ENCODE results near the gene BCAS3.
"Not testable (repeated sequence)": the region's sequence is repeated elsewhere in the genome, so short reads cannot be mapped to it uniquely, and the experiment has no call there.

BCAS3 gene

DNA sequence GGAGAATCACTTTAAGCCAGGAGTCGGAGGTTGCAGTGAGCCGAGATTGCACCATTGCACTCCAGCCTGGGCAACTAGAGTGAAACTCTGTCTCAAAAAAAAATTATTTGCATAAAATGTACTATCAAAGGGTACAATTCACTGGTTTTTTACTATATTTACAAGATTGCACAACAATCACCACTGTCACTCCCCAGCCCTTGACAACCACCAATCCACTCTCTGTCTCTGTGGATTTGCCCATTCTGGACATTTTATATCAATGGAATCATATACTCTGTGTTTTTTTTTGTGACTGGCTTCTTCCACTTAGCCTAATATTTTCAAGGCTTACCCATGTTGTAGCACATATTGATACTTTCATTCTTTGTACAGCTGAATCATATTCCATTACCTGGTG is 740.8 kb downstream of the BCAS3 start:
- DNase-seq: peak; percentile 71

DNA sequence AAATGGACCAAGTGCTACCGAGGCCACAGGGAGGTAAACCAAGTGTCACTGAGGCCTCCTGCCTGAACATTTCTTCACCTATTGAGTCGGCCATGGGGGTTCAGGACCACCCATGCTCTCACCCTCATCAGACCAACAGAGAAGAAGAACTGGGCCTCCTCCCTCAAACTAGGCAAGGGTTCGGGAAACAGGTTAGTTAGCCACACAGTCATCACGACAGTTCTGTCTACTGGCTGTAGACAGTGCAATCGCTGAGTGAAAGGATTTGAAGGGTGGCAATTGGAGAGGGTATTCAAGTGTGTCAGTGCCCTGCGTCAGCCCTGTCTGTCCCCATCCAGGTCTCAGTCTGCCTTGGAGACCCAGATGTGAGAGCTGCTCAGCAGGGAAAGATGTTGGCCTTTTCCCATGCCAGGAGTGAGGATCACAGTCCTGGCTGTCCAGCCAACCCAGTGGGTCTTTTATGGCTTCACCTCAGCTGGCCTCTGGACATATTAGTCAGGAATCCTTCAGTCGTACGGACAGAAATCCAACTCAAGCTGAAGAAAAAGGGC is 741.9 kb downstream of the BCAS3 start:
- DNase-seq: no peak

DNA sequence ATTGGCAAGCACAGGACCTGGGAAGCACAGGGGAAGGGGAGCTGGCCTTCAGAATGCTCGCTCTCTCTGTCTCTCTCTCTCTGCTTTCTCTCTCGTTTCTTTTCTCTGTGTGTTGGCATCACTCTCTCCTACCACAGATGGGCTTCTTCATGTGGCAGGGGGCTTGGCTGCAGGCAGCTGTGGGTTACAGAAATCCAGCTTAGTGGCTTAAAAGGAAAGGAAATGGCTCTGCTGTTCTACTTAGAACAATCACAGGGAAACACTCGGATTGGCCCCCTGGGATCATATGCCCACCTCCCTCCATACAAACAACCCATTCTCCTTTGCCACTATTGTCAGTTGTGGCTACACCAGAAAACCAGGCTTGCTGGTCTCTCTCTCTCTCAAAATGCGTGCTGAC is 742.4 kb downstream of the BCAS3 start:
- no peak for DNase-seq

DNA sequence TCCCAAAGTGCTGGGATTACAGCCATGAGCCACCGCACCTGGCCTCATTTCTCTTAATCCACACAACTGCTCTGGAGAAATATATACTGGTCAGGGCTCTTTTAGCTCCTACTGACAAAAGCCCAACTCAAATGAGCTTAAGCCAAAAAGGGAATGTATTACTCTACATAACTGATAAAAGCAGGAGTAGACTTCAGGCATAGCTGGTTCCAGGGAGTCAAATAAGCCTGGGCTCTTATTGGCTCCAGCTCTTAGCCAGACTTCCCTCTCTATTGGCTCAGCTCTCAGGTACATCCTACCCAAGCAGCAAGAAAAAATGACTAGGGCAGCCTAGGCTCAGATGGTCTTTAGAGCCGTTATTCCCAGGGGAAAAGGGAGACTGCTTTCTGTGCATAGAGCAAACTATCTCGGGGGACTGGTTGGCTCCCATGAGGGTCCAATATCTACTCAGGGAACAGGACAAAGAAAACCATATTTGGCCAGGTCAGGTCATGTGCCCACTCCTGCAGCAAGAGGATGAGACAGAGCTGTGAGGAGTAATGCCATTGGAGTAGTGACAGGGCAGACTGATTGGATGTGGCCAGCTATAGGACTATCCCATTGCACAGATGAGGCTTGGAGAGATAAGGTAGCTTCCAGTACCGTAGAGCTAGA is 743.2 kb downstream of the BCAS3 start:
- DNase-seq: no peak

DNA sequence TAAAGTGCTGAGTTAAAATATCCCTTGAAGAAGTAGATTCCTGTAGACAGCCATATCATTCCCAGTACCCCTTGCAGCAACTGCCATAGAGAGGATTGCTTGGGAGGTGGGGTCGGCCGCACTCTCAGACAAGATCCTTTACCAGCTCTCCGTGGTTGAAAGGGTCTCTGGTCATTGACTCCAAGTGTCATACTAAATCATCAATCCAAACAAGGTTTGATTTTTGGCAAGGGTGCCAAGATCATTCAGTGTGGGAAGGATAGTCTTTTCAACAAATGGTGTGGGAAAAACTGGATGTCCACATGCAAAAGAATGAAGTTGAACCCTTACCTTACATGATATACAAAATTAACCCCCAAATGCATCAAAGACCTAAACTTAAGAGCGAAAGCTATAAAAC is 743.8 kb downstream of the BCAS3 start:
- no peak for DNase-seq

DNA sequence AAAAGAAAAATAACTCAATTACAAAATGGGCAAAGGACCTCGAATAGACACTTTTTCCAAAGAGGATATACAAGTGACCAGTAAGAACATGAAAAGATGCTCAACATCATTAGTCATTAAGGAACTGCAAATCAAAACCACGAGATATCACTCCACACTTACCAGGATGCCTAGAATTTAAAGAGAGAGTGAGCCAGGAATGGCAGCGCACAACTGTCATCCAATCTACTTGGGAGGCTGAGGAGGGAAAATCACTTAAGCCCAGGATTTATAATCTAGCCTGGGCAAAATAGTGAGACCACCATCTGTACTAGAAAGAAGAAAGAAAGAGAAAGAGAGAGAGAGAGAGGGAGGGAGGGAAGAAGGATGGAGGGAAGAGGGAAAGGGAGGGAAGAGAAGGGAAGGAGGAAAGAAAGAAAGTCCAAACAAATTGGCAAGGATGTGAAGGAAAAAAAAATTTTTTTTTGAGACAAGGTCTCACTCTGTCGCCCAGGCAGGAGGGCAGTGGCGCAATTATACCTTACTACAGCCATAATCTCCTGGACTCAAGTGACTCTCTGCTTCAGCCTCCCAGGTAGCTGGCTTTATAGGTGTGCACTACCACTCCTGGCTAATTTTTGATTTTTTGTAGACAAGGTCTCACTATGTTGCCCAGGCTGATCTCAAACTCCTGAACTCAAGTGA is 744.6 kb downstream of the BCAS3 start:
- no peak for DNase-seq

DNA sequence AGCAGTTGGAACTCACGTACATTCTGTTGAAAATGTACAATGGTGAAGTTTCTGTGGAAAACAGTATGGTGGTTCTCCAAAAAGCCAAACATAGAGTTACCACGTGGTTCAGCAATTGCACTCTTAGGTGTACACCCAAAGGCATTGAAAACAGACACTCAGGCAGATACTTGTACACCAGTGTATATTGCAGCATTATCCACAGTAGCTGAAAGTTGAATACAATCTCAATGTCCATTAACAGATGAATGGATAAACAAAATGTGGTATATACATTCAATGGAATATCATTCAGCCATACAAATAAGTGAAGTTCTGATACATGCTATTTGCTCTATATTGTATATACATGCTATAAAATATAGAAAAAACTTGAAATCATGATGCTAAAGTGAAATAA is 745.2 kb downstream of the BCAS3 start:
- DNase-seq: no peak

DNA sequence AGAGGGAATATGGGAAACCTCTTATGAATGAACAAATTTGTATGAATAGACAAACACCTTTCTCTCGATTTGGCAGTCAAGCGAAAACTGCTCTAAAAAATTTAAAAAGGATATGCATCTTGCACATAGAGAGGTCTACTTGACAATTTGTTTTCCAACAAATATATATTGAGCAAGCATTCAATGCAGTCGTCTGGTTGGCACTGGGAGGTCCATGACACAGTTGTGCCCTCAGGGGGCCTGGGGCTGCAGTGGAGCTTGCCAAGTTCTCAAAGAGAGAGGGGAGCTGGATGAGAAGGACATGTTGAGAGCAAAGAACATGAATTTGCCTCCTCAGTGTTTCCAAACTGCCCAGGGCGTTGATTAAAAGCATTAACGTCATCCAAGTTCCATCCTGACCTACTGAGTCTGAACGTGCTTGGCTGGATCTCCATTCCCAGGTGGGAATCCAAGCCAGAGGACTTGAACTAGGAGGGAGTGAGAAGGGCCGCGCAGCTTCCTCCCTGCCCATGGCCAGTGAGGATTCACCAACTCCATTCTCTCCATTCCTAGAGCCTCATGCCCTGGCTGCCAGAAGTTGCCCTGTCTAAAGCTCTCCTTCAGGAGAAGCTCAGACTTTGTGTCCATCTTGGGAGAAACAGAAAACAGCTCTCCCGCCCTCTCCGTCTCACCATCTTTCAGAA is 746.5 kb downstream of the BCAS3 start:
- DNase-seq: no peak

DNA sequence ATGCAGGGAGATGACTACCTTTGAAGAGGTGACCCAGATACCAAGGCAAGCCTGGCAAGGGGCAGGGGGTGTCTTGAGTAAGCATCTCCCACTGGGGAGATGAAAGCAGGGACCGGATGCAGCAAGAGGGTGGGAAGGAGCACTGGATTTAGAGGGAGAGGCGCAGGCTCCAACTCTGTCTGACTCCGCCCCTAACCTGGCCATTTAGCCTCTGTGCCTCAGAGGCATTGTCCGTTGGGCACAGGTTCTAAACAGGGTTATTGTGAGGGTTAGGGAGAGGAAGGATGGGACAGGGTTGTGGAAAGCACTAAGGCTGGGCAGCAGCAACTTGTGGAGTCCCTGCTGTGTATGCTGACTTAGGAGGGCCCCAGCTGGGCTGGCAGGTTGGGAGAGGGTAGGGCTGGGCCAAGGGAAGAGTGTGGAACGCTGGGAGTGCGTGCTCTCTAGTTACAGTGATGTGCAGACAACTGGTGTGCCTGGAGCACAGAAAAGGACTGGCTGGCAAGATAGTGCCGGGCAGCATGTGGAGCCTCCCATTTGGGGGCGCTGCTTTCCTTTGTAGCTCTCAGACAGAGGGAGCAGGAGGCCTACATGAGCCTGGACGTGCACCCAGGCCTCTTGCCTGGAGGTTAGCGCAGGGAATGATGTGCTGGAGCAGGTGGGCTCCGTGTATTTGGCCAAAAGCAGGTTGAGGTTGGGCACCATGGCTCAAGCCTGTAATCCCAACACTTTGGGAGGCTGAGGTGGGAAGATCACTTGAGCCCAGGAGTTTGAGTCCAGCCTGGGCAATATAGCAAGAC is 748.2 kb downstream of the BCAS3 start:
- DNase-seq: no peak

DNA sequence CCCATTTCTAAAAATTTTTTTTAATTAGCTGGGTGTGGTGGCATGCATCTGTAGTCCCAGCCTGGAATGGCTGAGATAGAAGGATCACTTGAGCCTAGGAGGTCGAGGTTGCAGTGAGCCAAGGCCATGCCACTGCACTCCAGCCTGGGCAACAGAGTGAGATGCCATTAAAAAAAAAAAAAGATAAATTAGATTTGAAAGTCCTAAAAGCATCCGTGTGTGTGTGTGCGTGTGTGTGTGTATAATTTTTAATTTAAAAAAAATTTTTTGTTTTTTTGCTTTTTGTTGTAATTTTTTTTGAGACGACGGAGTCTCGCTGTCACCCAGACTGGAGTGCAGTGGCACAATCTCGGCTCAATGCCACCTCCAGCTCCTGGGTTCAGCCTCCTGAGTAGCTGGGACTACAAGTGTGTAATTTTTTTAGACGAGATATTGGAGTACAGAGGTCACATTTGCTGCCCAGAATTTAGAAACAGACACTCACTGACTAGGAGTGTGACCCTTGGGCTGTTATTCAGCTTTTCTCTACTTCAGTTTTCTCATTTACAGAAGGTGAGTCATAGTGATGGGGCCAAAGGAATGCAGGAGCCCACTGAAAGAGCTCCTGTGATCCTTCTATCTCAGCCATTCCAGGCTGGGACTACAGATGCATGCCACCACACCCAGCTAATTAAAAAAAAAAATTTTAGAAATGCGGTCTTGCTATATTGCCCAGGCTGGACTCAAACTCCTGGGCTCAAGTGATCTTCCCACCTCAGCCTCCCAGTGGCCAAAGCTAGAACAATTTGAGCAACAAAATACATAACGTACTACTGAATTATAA is 749.0 kb downstream of the BCAS3 start:
- no peak for DNase-seq

DNA sequence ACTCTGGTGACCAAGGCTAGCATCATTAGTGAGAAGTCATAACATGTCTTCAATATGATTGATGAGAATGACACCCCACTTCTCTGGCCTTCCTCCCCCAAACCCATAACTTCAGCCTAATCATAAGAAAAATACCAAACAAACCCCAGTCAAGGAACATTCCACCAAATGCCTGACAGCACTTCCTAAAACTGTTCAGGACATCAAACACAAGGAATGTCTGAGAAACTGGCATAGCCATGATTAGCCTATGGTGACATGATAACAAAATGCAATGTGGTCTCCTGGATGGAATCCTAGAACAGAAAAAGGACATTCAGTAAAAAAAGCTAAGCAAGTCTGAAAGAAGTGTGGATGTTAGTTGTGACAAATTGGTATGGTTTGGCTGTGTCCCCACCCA is 749.9 kb downstream of the BCAS3 start:
- DNase-seq: no peak

DNA sequence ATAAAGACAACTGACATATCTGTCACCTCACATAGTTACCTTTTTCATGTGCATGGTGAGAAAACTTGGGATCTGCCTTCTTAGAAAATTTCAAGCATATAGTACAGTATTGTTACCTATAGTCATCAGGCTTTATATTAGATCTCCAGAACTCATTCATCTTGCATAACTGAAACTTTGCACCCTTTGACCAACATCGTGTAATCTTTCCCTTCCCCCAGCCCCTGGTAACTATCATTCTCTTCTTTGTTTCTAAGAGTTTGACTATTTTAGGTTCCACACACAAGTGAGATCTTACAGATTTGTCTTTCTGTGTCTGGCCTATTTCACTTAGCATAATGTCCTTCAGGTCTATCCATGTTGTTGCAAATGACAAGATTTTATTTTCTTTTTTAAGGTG is 751.6 kb downstream of the BCAS3 start:
- no peak for DNase-seq

DNA sequence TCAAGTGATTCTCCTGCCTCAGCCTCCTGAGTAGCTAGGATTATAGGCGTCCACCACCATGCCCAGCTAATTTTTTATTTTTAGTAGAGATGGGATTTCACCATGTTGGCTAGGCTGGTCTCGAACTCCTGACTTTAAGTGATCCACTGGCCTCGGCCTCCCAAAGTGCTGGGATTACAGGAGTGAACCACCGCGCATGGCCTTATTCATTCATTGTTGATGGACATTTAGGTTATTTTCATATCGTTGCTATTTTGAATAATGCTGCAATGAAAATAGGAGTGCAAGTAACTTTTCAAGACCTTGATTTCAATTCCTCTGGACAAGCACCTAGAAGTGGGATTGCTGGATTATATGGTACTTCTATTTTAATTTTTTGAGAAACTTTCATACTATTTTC is 752.2 kb downstream of the BCAS3 start:
- DNase-seq: not testable (repeated sequence)

DNA sequence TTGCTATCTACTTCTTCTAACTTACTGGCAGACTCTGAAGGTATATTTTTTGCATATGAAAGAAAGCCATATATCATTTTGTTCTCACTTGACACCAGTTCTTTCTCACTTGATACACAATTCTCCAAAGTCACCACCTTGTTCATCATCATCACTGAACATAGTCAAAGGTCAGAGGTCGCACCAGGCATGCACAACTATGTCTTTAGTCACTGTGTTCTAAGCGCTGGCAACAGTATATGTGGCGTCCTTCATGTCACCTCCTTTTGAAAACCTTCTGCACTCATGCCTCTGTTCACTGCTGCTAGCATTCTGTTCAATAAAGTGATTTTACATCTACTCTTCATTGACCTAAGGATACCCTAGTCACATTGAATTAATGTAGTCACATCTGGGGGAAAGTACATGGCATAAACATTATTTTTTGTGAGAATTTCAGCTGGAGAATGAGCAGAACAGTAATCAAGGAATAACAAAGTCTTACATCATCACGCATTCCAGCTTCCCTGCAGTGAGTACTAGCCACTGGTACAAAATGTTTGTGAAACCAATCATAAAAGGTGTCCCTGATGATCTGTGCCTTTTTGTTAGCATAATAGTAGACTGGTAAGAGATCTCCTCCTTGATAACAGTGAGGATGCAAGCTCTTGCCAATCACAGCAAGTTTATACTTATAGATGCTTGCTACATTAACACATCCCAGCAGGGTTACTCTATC is 754.1 kb downstream of the BCAS3 start:
- no peak for DNase-seq

DNA sequence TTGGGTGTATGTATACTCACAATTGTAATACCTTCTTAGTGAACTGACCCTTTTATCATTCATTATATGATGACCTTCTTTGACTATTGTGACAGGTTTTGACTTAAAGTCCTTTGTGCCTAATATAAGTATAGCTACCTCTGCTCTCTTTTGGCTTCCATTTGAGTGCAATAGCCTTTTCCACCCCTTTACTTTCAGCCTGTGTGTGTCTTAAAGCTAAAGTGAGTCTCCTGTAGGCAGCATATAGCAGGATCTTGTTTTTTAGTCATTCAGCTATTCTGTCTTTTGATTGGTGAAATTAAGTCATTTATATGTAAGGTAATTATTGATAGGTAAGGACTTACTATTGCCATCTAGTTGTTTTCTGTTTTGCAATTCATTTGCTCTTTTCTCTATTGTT is 758.6 kb downstream of the BCAS3 start:
- no peak for DNase-seq

DNA sequence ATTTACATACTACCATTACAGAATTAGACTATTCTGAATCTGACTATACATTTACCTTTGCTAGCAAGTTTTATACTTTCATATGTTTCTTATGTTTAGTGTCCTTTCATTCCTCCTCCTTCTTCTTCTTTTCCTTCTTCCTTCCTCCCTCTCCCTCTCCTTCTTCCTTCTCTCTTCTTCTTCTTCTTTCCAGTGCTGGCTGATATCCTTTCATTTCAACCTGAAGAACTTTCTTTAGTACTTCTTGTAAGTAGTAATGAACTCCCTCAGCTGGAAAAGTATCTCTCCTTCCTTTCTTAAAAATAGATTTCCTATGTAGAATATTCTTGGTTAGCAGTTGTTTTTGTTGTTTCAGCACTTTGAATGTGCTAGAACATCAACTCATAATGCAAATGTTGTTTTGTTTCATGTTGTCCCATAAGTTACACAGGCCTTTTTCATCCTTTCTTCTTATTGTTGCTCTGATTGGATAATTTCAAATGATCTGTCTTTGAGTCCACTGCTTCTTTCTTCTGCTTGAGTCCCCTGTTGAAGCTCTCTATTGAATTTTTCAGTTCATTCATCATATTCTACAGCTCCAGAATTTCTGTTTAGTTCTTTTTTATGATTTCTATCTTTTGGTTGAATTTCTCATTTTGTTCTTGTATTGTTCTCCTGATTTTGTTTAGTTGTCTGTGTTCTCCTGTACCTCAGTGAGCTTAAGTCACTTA is 759.5 kb downstream of the BCAS3 start:
- no peak for DNase-seq

DNA sequence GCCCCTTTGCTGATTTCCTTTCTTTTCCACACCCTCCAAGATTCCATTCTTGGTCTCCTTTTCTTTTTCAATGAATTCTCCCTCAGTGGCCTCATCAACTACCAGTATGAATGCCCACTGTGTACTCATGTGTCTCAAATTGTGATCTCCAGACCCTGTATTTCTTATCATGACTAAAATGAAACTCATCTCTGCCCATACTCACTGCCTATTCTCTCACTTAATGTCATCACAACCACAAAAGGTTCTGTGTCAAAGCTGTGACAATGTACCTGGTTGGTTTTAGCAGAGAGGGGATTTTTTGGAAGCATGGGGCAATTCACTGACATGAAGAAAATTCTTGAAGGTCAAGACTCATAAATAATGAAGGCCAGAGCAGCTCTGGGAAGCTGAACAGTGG is 763.0 kb downstream of the BCAS3 start:
- DNase-seq: no peak

DNA sequence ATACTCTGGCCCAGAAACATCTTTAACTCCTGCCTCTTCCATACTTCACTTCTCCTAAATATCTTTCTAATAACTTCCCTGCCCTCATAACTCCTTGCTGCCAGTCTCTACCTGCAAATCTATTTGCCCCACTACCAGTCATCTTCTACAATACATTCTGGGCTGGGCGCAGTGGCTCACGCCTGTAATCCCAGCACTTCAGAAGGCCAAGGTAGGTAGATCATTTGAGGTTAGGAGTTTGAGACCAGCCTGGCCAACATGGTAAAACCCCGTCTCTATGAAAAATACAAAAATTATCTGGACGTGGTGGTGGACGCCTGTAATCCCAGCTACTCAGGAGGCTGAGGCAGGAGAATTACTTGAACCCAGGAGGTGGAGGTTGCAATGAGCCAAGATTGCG is 763.9 kb downstream of the BCAS3 start:
- DNase-seq: not testable (repeated sequence)

DNA sequence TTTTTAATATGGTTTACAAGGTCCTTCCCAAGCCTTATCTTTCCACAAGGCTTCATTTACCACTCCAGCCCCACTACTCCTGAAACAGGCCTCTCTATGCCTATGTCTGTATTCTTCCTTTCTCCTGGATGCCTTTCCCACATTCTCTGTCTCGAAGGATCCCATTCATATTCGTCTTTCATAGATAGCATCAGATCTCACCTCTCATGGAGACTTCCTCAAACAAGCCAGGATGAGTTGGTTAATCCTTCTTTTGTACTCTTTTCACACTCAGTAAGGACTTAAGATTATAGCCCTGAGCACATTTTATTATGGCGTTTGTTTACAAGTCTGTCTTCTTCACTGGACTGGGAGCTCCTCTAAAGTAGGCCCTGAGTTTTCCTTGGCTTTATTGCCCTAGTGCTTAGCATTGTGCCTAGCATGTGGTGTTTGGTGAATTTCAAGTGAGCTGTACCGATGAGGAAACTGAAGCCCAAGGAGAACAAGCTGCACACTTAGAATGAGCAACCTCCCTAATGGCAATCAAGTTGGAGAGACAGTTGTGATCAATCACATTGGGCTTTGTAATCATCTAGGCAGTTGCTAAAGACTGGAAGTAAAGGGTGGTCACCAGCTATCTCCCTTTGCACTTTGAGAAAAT is 764.6 kb downstream of the BCAS3 start:
- DNase-seq: no peak
